ENCODE measurements around the gene CRISPLD2.

Gene CRISPLD2

GRCh38 chr16:84942786-84943185, 123.0 kb downstream of the CRISPLD2 start:
- 99% methylated on average over 3 of the region's 4 CpGs for WGBS
- no peaks in the 10 kb centered on the region for H3K36me3 ChIP-seq (ENCODE audit: insufficient read depth, low read length)
- no peak overlapping the region for H3K9ac ChIP-seq (ENCODE audit: low read depth, low read length)
- H3K27me3 ChIP-seq (ENCODE audit: insufficient read depth, low read length): no peaks in the 10 kb centered on the region
- H3K9me3 ChIP-seq (ENCODE audit: insufficient read depth, low read depth, low read length): no peaks in the 10 kb centered on the region
- H3K4me3 ChIP-seq (ENCODE audit: low read length): no peak overlapping the region
- H3K4me1 ChIP-seq (ENCODE audit: insufficient read depth, low read length): no peaks in the 10 kb centered on the region
- H3K27ac ChIP-seq (ENCODE audit: low read depth, low read length): no peak overlapping the region

- H3K27ac ChIP-seq (ENCODE audit: low read depth, low read length): no peak overlapping the region
- H3K27me3 ChIP-seq (ENCODE audit: insufficient read depth, low read length): no peaks in the 10 kb centered on the region
- H3K9me3 ChIP-seq (ENCODE audit: insufficient read depth, low read depth, low read length): no peaks in the 10 kb centered on the region
- WGBS: 91% methylated on average over 4 of the region's 4 CpGs
- no peaks in the 10 kb centered on the region for H3K4me1 ChIP-seq (ENCODE audit: insufficient read depth, low read length)
- no peak overlapping the region for H3K9ac ChIP-seq (ENCODE audit: low read depth, low read length)
- H3K36me3 ChIP-seq (ENCODE audit: insufficient read depth, low read length): no peaks in the 10 kb centered on the region
- H3K4me3 ChIP-seq (ENCODE audit: low read length): no peak overlapping the region
Measured at GRCh38 chr16:84943620-84944019, 123.8 kb downstream of the CRISPLD2 start.

- H3K27me3 ChIP-seq (ENCODE audit: insufficient read depth, low read length): no peaks in the 10 kb centered on the region
- H3K9ac ChIP-seq (ENCODE audit: low read depth, low read length): no peak overlapping the region
- H3K9me3 ChIP-seq (ENCODE audit: insufficient read depth, low read depth, low read length): no peaks in the 10 kb centered on the region
- no peaks in the 10 kb centered on the region for H3K36me3 ChIP-seq (ENCODE audit: insufficient read depth, low read length)
- H3K4me3 ChIP-seq (ENCODE audit: low read length): no peak overlapping the region
- WGBS: 83% methylated on average over 9 of the region's 9 CpGs
- no peak overlapping the region for H3K27ac ChIP-seq (ENCODE audit: low read depth, low read length)
- no peaks in the 10 kb centered on the region for H3K4me1 ChIP-seq (ENCODE audit: insufficient read depth, low read length)
Measured at GRCh38 chr16:84947022-84947421, 127.2 kb downstream of the CRISPLD2 start.

- Histone ChIP-seq H3K4me1 (ENCODE audit: insufficient read depth, low read length) (no peaks in the 10 kb centered on the region; the same call in 1 of the 2 replicates), H3K9ac (ENCODE audit: low read depth, low read length) (no peak overlapping the region; the same call in 1 of the 2 replicates), H3K9me3 (ENCODE audit: insufficient read depth, low read depth, low read length) (no peaks in the 10 kb centered on the region), H3K27ac (ENCODE audit: low read depth, low read length) (no peak overlapping the region), H3K4me3 (ENCODE audit: low read length) (no peak overlapping the region), H3K27me3 (ENCODE audit: insufficient read depth, low read length) (no peaks in the 10 kb centered on the region), H3K36me3 (ENCODE audit: insufficient read depth, low read length) (no peaks in the 10 kb centered on the region)
- 90% methylated on average over 26 of the region's 27 CpGs for WGBS
Measured at GRCh38 chr16:84947996-84948850, 128.4 kb downstream of the CRISPLD2 start.

- WGBS: 86% methylated on average over 10 of the region's 10 CpGs
- H3K9ac ChIP-seq (ENCODE audit: low read depth, low read length): no peak overlapping the region
- H3K4me1 ChIP-seq (ENCODE audit: insufficient read depth, low read length): no peaks in the 10 kb centered on the region; the same call in 1 of the 2 replicates
- no peaks in the 10 kb centered on the region for H3K27me3 ChIP-seq (ENCODE audit: insufficient read depth, low read length)
- H3K27ac ChIP-seq (ENCODE audit: low read depth, low read length): no peak overlapping the region
- H3K36me3 ChIP-seq (ENCODE audit: insufficient read depth, low read length): no peaks in the 10 kb centered on the region
- no peak overlapping the region for H3K4me3 ChIP-seq (ENCODE audit: low read length)
- H3K9me3 ChIP-seq (ENCODE audit: insufficient read depth, low read depth, low read length): no peaks in the 10 kb centered on the region
Measured at GRCh38 chr16:84948851-84949610, 129.2 kb downstream of the CRISPLD2 start.

GRCh38 chr16:84949772-84950436, 130.1 kb downstream of the CRISPLD2 start:
- no peak overlapping the region for H3K9ac ChIP-seq (ENCODE audit: low read depth, low read length)
- no peaks in the 10 kb centered on the region for H3K36me3 ChIP-seq (ENCODE audit: insufficient read depth, low read length)
- no peaks in the 10 kb centered on the region; the same call in 1 of the 2 replicates for H3K4me1 ChIP-seq (ENCODE audit: insufficient read depth, low read length)
- no peak overlapping the region for H3K4me3 ChIP-seq (ENCODE audit: low read length)
- no peaks in the 10 kb centered on the region for H3K9me3 ChIP-seq (ENCODE audit: insufficient read depth, low read depth, low read length)
- H3K27ac ChIP-seq (ENCODE audit: low read depth, low read length): no peak overlapping the region
- 80% methylated on average over 10 of the region's 10 CpGs for WGBS
- H3K27me3 ChIP-seq (ENCODE audit: insufficient read depth, low read length): no peaks in the 10 kb centered on the region

- Histone ChIP-seq H3K36me3 (ENCODE audit: insufficient read depth, low read length) (no peaks in the 10 kb centered on the region), H3K9me3 (ENCODE audit: insufficient read depth, low read depth, low read length) (no peaks in the 10 kb centered on the region), H3K9ac (ENCODE audit: low read depth, low read length) (no peak overlapping the region), H3K4me3 (ENCODE audit: low read length) (no peak overlapping the region), H3K27ac (ENCODE audit: low read depth, low read length) (no peak overlapping the region), H3K27me3 (ENCODE audit: insufficient read depth, low read length) (no peaks in the 10 kb centered on the region), H3K4me1 (ENCODE audit: insufficient read depth, low read length) (no peaks in the 10 kb centered on the region; the same call in 1 of the 2 replicates)
- WGBS: 89% methylated on average over 10 of the region's 10 CpGs
Measured at GRCh38 chr16:84950906-84951305, 131.1 kb downstream of the CRISPLD2 start.

- 56% methylated on average over 12 of the region's 12 CpGs for WGBS
- Histone ChIP-seq H3K27me3 (ENCODE audit: insufficient read depth, low read length) (no peaks in the 10 kb centered on the region), H3K4me1 (ENCODE audit: insufficient read depth, low read length) (no peaks in the 10 kb centered on the region; the same call in 1 of the 2 replicates), H3K9me3 (ENCODE audit: insufficient read depth, low read depth, low read length) (no peaks in the 10 kb centered on the region), H3K9ac (ENCODE audit: low read depth, low read length) (no peak overlapping the region), H3K4me3 (ENCODE audit: low read length) (no peak overlapping the region), H3K36me3 (ENCODE audit: insufficient read depth, low read length) (no peaks in the 10 kb centered on the region), H3K27ac (ENCODE audit: low read depth, low read length) (no peak overlapping the region)
Measured at GRCh38 chr16:84952335-84953189, 132.8 kb downstream of the CRISPLD2 start.

GRCh38 chr16:84953190-84953746, 133.5 kb downstream of the CRISPLD2 start:
- no peaks in the 10 kb centered on the region for H3K27me3 ChIP-seq (ENCODE audit: insufficient read depth, low read length)
- no peak overlapping the region for H3K4me3 ChIP-seq (ENCODE audit: low read length)
- no peaks in the 10 kb centered on the region; the same call in 1 of the 2 replicates for H3K4me1 ChIP-seq (ENCODE audit: insufficient read depth, low read length)
- no peak overlapping the region for H3K27ac ChIP-seq (ENCODE audit: low read depth, low read length)
- 89% methylated on average over 9 of the region's 9 CpGs for WGBS
- H3K9me3 ChIP-seq (ENCODE audit: insufficient read depth, low read depth, low read length): no peaks in the 10 kb centered on the region
- H3K36me3 ChIP-seq (ENCODE audit: insufficient read depth, low read length): no peaks in the 10 kb centered on the region
- H3K9ac ChIP-seq (ENCODE audit: low read depth, low read length): no peak overlapping the region

- H3K27me3 ChIP-seq (ENCODE audit: insufficient read depth, low read length): no peaks in the 10 kb centered on the region
- 94% methylated on average over 6 of the region's 6 CpGs for WGBS
- H3K27ac ChIP-seq (ENCODE audit: low read depth, low read length): no peak overlapping the region
- no peak overlapping the region for H3K9ac ChIP-seq (ENCODE audit: low read depth, low read length)
- H3K4me1 ChIP-seq (ENCODE audit: insufficient read depth, low read length): no peaks in the 10 kb centered on the region; the same call in 1 of the 2 replicates
- H3K4me3 ChIP-seq (ENCODE audit: low read length): no peak overlapping the region
- no peaks in the 10 kb centered on the region for H3K9me3 ChIP-seq (ENCODE audit: insufficient read depth, low read depth, low read length)
- no peaks in the 10 kb centered on the region for H3K36me3 ChIP-seq (ENCODE audit: insufficient read depth, low read length)
Measured at GRCh38 chr16:84955427-84955826, 135.6 kb downstream of the CRISPLD2 start.
